Esophagus (tissue), 2 donors: Measurements from ENCODE around the gene WDR26. TPM values are rescaled to one million over a fixed set of nuclear protein-coding genes. Genes with fewer than 3 reads are reported as not detected.
"Not testable (repeated sequence)": the region's sequence is repeated elsewhere in the genome, so short reads cannot be mapped to it uniquely, and the experiment has no call there.

Experiments
- H3K27ac ChIP-seq, 2 donors: one replicate each; pipeline ENCODE4 v1.5.1; 2013; ENCODE audit warnings: low read depth in 2 of 2, mild to moderate bottlenecking in 2 of 2, inconsistent platforms in 1 of 2, low read length in 1 of 2, moderate library complexity in 1 of 2
- H3K27me3 ChIP-seq, 2 donors: one replicate each; pipeline ENCODE4 v1.6.1; 2013; ENCODE audit warnings: low read length in 2 of 2, control low read depth in 1 of 2, mild to moderate bottlenecking in 1 of 2; ENCODE audit not compliant: insufficient read depth in 2 of 2, control insufficient read depth in 1 of 2
- H3K36me3 ChIP-seq, 2 donors: one replicate each; pipeline ENCODE4 v1.6.1; 2013; ENCODE audit warnings: low read length in 1 of 2; ENCODE audit not compliant: control insufficient read depth in 2 of 2, insufficient read depth in 2 of 2
- H3K4me1 ChIP-seq, 2 donors: one replicate each; pipeline ENCODE4 v1.6.1; 2013; ENCODE audit warnings: low read length in 1 of 2; ENCODE audit not compliant: control insufficient read depth in 2 of 2, insufficient read depth in 2 of 2
- H3K4me3 ChIP-seq, 2 donors: one replicate each; pipeline ENCODE4 v1.5.1; 2013; ENCODE audit warnings: low read length in 2 of 2, mild to moderate bottlenecking in 2 of 2, low read depth in 1 of 2, moderate library complexity in 1 of 2
- H3K9me3 ChIP-seq, 2 donors: one replicate each; pipeline ENCODE4 v1.6.1; 2013; ENCODE audit warnings: mild to moderate bottlenecking in 2 of 2, low read depth in 1 of 2, low read length in 1 of 2, moderate library complexity in 1 of 2; ENCODE audit not compliant: control insufficient read depth in 2 of 2, insufficient read depth in 1 of 2
- WGBS, 2 donors: extraction: QIAGEN DNeasy Blood & Tissue Kit; methylation state at CpG; one replicate each; pipeline ENCODE4 v1.1.7; 2013; 5-methylcytosine and 5-hydroxymethylcytosine counted together
- polyA plus RNA-seq, 2 donors: library from polyadenylated mRNA; stranded (reverse); fragments of 200-250 nt; gene quantifications; one replicate each; pipeline ENCODE4 v1.2.3, GENCODE V29; 2013
- donor health status: healthy with polysubstance abuse.
- donor health status: Bipolar disorder and iron deficiency.

WDR26 gene
- polyA plus RNA-seq, 2 donors: 43.1 to 63.7 TPM

DNA sequence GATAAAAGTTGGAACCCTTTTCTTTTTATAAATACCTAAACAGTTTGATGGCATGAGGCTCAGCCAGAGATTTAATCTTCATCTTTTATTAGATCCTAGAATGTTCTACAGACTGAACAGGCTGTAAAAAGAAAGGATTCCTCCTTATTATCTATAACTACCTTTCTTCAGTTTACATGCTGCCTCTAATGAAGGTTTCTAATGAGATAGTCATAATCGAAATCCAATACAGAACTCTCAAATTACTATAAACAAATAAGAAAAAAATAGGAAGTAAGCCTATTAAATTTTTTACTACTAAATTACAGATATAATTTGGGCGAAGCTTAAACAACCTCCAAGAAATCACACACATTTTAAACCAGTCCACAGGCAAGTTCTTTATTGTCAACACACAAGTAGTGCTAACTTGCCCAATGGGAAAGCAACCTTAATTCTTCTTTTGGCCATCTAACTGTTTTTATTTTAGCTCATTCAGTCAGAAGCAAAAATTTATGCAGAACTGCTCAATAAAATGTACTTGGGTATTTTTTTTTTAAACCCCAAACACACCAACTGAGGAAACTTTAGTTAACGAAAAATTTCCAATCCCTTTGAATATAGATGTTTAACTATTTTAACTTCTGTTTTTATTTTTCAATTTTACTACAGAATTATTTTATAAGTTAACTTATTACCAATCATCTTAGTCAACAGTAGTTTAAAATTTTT lies 4.8 kb downstream of the WDR26 start:
- H3K27ac ChIP-seq: no peak overlapping the region
- peak overlapping the region in 1 of 2 donors; percentile 33 for H3K4me3 ChIP-seq
- no peaks in the 10 kb centered on the region for H3K27me3 ChIP-seq
- 73 to 81% methylated on average over 3 of the region's 3 CpGs for WGBS, 2 donors
- H3K4me1 ChIP-seq: no peaks in the 10 kb centered on the region
- H3K36me3 ChIP-seq: no peaks in the 10 kb centered on the region
- no peaks in the 10 kb centered on the region for H3K9me3 ChIP-seq

DNA sequence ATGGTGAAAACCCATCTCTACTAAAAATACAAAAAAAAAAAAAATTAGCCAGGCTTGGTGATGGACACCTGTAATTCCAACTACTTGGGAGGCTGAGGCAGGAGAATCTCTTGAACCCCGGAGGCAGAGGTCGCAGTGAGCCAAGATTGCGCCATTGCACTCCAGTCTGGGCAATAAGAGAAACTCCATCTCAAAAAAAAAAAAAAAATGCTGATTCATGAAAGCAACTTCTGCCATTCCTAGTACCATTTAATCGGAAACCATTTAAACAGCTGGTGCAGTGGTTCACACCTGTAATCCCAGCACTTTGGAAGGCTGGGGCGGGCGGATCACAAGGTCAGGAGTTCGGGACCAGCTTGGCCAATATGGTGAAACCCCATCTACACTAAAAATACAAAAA lies 5.9 kb downstream of the WDR26 start:
- 96 to 98% methylated on average over 7 of the region's 7 CpGs for WGBS, 2 donors
- not testable (repeated sequence) for H3K4me1 ChIP-seq, H3K27ac ChIP-seq, H3K4me3 ChIP-seq, H3K36me3 ChIP-seq, H3K9me3 ChIP-seq, H3K27me3 ChIP-seq

DNA sequence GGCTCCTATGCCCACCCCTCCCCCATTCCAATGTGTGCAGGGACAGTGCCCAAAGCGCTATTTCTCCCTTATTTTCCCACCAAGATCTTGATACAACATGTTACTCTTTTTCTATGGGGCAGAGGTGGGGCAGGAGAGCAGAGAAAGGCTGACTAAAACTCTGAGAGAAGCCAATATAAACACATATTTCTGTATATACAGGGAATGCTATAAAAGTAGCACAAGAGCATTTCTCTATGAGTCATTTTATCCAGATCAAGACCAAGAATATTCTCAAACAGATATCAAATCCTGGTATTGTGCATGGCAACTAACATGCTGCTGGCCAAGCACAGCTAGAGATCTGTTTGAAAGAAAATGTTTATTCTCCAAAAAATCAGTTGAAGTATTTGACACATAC lies 7.3 kb downstream of the WDR26 start:
- no peak overlapping the region for H3K27ac ChIP-seq
- H3K4me1 ChIP-seq: peaks cover 0 to 2% of the 10 kb centered on the region in 2 donors
- peaks cover 6 to 11% of the 10 kb centered on the region in 2 donors for H3K36me3 ChIP-seq

DNA sequence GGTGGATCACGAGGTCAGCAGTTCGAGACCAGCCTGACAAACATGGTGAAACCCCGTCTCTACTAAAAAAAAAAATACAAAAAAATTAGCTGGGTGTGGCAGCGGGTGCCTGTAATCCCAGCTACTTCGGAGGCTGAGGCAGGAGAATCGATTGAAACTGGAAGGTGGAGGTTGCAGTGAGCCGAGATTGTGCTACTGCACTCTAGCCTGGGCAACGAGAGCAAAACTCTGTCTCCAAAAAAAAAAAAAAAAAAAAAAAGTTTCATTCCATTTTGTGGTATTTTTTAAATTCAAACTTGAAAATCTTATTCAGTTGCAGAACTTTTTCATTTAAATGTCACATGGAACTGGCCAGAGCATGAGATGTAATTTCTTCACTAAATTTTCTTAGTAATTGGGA lies 7.7 kb downstream of the WDR26 start:
- H3K4me1 ChIP-seq, H3K4me3 ChIP-seq, H3K27me3 ChIP-seq, H3K27ac ChIP-seq, H3K9me3 ChIP-seq: not testable (repeated sequence)
- 88 to 95% methylated on average over 8 of the region's 8 CpGs for WGBS, 2 donors
- H3K36me3 ChIP-seq: peaks cover 8 to 12% of the 10 kb centered on the region in 2 donors

More for the DNA sequence above, 7.3 kb downstream of the WDR26 start:
- Histone ChIP-seq H3K27me3 (no peaks in the 10 kb centered on the region), H3K9me3 (no peaks in the 10 kb centered on the region), H3K4me3 (no peak overlapping the region)
- 48 to 69% methylated on average over 1 of the region's 1 CpG for WGBS, 2 donors

DNA sequence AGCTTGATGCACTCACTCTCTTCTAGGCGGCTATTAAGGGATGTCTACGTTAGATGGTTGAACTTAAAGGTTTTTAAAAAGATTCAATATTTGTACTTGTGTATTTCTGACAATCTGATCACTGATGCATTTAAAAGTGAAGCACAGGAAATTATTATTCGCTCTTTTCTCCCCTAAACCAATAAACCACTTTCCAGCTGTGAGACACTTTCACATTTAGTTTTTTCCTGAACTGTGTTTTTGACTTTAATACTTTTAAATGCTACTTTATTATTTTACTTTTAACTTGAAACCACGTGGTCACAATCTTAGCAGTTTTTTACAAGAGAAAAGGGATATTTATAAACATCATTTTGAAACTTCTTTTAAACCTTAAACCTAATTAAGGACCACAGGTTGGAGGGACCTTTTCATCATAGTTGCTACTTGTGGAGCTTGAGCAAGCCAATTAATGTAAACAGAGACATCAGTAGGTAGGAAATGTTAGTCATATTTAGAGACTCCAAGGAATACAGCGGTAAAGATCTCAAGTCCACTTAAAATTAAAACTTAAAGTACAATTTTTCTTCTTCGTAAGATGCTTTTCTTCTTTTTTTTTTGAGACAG lies 9.2 kb downstream of the WDR26 start:
- Histone ChIP-seq H3K4me1 (peaks cover 0 to 2% of the 10 kb centered on the region in 2 donors), H3K9me3 (no peaks in the 10 kb centered on the region), H3K4me3 (no peak overlapping the region), H3K27me3 (no peaks in the 10 kb centered on the region), H3K36me3 (peaks cover 12 to 17% of the 10 kb centered on the region in 2 donors), H3K27ac (no peak overlapping the region)
- WGBS, 2 donors: 86 to 87% methylated on average over 6 of the region's 6 CpGs

DNA sequence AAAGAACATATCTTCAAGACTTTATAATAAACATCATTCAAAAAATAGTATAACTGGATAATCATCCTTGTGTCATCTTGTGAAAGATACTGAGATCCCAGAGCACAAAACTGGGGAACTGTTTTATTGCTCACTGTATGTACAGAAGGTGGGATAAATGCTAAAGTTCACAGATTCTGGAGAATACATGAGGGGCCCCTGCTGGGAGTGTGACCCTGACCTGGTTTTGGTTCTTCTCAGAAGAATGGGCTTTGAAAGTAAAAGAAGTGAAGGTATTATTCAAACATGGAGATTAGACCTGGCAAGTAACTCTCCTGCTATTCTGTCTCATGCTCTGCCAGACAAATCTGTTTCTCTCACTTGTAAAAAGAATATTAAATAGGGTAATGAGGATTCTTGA lies 14.5 kb downstream of the WDR26 start:
- H3K4me3 ChIP-seq: no peak overlapping the region
- H3K36me3 ChIP-seq: peaks cover 16 to 19% of the 10 kb centered on the region in 2 donors
- no peak overlapping the region for H3K27ac ChIP-seq
- no peaks in the 10 kb centered on the region for H3K9me3 ChIP-seq
- H3K4me1 ChIP-seq: peaks cover 0 to 2% of the 10 kb centered on the region in 2 donors
- H3K27me3 ChIP-seq: no peaks in the 10 kb centered on the region

DNA sequence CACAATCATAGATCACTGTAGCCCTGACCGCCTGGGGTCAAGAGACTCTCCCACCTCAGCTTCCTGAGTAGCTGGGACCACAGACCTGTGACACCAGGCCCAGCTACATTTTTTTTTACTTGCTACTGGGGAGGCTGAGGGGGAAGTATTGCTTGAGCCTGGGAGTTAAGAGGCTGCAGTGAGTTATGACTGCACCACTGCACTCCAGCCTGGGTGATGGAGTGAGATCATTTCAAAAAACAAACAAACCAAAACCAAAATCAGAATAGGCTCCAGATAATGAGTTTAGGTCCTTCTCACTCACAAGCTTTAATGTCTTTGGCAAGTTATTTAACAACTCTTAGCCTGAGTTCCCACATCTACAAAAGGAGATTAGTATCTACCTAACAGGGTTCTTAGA lies 22.8 kb downstream of the WDR26 start:
- 87 to 100% methylated on average over 1 of the region's 1 CpG for WGBS, 2 donors
- Histone ChIP-seq H3K9me3 (no peaks in the 10 kb centered on the region), H3K4me3 (no peak overlapping the region), H3K27ac (no peak overlapping the region), H3K4me1 (no peaks in the 10 kb centered on the region), H3K36me3 (peaks cover 0 to 6% of the 10 kb centered on the region in 2 donors), H3K27me3 (no peaks in the 10 kb centered on the region)

DNA sequence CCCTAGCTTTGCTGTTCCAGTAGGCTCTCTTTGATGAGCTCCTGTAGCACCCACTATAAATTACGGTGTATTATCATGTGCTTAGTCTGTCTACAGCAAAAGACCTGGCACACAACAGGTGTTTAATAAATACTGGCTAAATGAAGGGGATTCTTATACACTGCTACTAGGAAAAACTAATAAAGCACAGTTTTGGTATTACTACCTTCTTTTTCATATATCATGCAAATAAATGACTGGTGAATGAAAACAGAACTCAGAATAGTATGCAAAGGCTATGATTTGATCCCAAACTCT lies 26.4 kb downstream of the WDR26 start:
- Histone ChIP-seq H3K4me1 (no peaks in the 10 kb centered on the region), H3K36me3 (peaks cover 4 to 10% of the 10 kb centered on the region in 2 donors), H3K4me3 (no peak overlapping the region), H3K27ac (no peak overlapping the region), H3K27me3 (no peaks in the 10 kb centered on the region), H3K9me3 (no peaks in the 10 kb centered on the region)
- 89 to 91% methylated on average over 1 of the region's 1 CpG for WGBS, 2 donors

DNA sequence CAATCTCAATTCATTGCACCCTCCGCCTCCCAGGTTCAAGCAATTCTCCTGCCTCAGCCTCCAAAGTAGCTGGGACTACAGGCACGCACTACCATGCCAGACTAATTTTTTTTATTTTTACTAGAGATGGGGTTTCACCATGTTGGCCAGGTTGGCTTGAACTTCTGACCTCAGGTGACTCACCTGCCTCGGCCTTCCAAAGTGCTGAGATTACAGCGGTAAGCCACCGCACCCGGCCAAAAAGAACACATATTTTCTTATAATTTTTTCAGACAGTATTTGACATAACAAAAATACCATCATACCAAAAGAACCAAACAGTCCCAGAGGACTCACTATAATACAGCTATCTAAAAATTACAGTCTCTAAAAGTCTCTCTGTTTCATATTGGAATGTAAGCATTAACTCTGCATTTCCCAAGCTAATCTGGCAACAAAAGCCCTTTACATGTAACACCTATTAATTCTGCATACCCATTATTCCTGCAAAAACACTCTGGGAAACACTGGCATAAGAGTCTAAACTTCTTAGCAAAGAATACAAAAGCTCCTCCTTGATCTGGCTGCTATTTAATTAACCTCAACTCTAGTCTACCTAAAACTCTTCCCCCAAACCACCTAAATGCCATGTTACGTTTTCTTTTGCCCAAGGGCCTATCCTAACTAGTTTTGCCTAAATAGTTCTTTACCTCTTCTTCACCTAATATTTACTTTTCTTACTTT lies 26.9 kb downstream of the WDR26 start:
- no peaks in the 10 kb centered on the region for H3K9me3 ChIP-seq
- 53 to 70% methylated on average over 7 of the region's 7 CpGs for WGBS, 2 donors
- no peak overlapping the region for H3K4me3 ChIP-seq
- H3K36me3 ChIP-seq: peaks cover 4 to 10% of the 10 kb centered on the region in 2 donors
- no peaks in the 10 kb centered on the region for H3K4me1 ChIP-seq
- peak overlapping the region in 1 of 2 donors; percentile 21 for H3K27ac ChIP-seq
- no peaks in the 10 kb centered on the region for H3K27me3 ChIP-seq

DNA sequence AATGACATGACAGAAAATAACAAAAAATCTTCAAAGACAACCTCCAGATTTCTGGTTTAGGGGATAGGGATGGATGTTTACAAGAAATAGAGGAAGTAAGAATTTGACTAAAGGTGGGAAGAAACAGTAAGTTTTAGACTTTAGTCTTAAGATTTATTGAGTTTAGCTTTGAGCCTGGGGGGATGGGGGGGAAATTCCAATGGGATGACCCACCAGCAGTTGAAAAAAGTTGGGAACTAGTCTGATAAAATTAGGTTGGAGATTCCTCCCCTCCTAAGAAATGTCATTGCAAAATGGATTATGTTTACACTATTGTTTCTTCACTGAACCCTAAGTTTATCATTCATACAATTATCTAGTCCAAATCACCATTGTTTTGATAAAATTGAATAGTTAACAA lies 28.4 kb downstream of the WDR26 start:
- Histone ChIP-seq H3K27ac (no peak overlapping the region), H3K36me3 (peaks cover 4 to 10% of the 10 kb centered on the region in 2 donors), H3K27me3 (no peaks in the 10 kb centered on the region), H3K4me3 (no peak overlapping the region), H3K9me3 (no peaks in the 10 kb centered on the region), H3K4me1 (no peaks in the 10 kb centered on the region)
